ENCODE measurements around the gene SRCAP. TPM values are rescaled to one million over a fixed set of nuclear protein-coding genes. Genes with fewer than 3 reads are reported as not detected.

SRCAP gene
- total RNA-seq, 2 donors from 2014 or later: 27.5 to 30.0 TPM

DNA sequence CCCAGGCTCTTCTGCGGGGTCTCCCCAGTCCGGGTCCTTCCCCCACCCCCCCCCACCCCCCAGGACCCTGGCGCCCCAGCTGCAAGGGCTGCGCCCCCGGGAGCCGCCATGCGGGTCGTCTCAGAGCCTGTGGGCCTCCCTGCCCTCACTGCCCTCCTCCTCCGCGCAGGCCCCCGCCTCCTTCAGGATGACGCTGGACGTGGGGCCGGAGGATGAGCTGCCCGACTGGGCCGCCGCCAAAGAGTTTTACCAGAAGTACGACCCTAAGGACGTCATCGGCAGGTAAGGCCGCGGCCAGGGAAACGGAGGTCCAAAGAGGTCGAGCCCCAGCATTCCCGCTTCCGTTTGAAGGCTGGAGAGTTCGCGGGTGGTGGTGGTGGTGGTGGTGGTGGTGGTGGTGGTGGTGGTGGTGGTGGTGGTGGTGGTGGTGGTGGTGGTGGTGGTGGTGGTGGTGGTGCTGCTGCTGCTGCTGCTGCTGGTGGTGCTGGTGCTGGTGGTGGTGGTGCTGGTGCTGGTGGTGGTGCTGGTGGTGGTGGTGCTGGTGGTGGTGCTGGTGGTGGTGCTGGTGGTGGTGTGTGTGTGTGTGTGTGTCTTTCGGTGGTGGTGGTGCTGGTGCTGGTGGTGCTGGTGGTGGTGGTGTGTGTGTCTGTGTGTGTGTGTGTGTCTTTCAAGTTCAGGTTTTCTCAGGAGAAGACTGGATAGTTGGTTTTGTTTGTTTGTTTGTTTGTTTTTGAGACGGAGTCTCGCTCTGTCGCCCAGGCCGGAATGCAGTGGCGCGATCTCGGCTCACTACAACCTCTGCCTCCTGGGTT is 49.9 kb downstream of the SRCAP start:
- TF ChIP-seq CTCF (IDR thresholded peaks at IDR 0.05) (no peak), POLR2A (IDR thresholded peaks at IDR 0.05) (no peak)
- Histone ChIP-seq H3K9me3 (no peaks in the 10 kb centered on the region), H3K4me1 (peaks cover 12% of the 10 kb centered on the region), H3K4me3 (peak overlapping the region; percentile 57 to 75), H3K36me3 (replicated peaks in 1 of 2; ENCODE audit: insufficient read depth in 1 of 2, low read depth in 2 of 2) (peaks cover 7 to 9% of the 10 kb centered on the region in 2 donors), H3K27me3 (no peaks in the 10 kb centered on the region), H3K27ac (peak overlapping the region in 3 of 4 donors; percentile 56 to 91 (median 81))
- intact Hi-C loops (cut with DNase I): no loop called here
- WGBS, 2 donors: 10 to 28% methylated on average over 14 to 32 of the region's 36 CpGs
- no peak for ATAC-seq
- peak; percentile 35 to 48 (median 42) for DNase-seq

DNA sequence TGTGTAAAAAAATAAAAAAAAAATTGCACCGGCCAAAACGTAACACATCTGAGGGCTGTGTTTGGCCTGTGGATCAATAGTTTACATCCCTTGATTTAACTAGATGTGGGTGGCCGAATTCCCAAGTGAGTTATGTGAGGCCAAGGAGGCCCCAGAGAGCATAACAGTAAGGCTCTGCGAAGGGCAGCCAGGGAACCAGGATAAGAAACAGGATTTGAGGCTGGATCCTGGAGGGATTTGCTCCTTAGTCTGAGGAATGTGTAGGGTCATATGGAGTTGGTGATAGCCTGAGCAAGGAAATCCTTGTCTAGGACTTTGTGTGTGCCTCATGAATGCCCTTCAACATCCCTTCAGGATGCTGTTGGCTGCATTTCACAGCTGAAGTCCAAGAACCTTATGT is 51.2 kb downstream of the SRCAP start:
- no peak for DNase-seq
- WGBS, 2 donors: 74 to 79% methylated on average over 4 of the region's 4 CpGs
- H3K36me3 ChIP-seq (replicated peaks in 1 of 2; ENCODE audit: insufficient read depth in 1 of 2, low read depth in 2 of 2): peaks cover 6 to 9% of the 10 kb centered on the region in 2 donors

DNA sequence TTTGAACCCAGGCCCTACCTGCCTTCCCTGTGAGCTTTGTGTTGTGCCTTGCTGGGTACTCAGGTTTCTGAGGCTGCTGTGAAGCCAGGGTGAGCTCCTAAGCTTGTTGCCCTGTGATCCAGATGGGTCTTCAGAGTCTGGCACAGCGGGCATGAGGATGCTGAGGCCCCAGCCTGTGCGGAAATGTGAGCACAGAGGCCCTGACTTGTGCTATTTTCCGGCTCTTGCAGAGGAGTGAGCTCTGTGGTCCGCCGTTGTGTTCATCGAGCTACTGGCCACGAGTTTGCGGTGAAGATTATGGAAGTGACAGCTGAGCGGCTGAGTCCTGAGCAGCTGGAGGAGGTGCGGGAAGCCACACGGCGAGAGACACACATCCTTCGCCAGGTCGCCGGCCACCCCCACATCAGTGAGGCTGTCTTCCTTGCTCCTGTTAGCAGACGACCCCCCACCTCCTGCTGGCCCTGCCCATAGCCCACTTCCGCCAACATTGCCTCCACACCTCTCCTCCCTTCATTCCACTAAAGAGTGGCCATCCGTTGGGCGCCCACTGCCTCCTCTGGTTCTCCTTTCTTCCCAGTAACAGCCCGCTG is 52.0 kb downstream of the SRCAP start:
- no peak overlapping the region for H3K4me3 ChIP-seq
- 88 to 89% methylated on average over 9 to 20 of the region's 20 CpGs for WGBS, 2 donors

More for the DNA sequence above, 51.2 kb downstream of the SRCAP start:
- TF ChIP-seq POLR2A (IDR thresholded peaks at IDR 0.05): no peak
- no peak for TF ChIP-seq CTCF (IDR thresholded peaks at IDR 0.05)
- no peaks in the 10 kb centered on the region for H3K27me3 ChIP-seq
- H3K27ac ChIP-seq: no peak overlapping the region
- H3K9me3 ChIP-seq: no peaks in the 10 kb centered on the region
- peaks cover 12% of the 10 kb centered on the region for H3K4me1 ChIP-seq
- intact Hi-C loops (cut with DNase I): no loop called here
- ATAC-seq: no peak
- no peak overlapping the region for H3K4me3 ChIP-seq

GRCh38 chr16:30753596-30753995 is 54.6 kb downstream of the SRCAP start:
- Histone ChIP-seq H3K4me3 (no peak overlapping the region), H3K27ac (no peak overlapping the region), H3K27me3 (no peaks in the 10 kb centered on the region), H3K4me1 (peaks cover 6% of the 10 kb centered on the region), H3K36me3 (replicated peaks in 1 of 2; ENCODE audit: insufficient read depth in 1 of 2, low read depth in 2 of 2) (peaks cover 0 to 9% of the 10 kb centered on the region in 2 donors), H3K9me3 (no peaks in the 10 kb centered on the region)
- TF ChIP-seq POLR2A (IDR thresholded peaks at IDR 0.05) (no peak), CTCF (IDR thresholded peaks at IDR 0.05) (no peak)
- WGBS, 2 donors: 70% methylated on average over 4 of the region's 4 CpGs
- intact Hi-C loops (cut with DNase I): no loop called here
- no peak for ATAC-seq
- DNase-seq: no peak

More for the DNA sequence above, 52.0 kb downstream of the SRCAP start:
- no peaks in the 10 kb centered on the region for H3K27me3 ChIP-seq
- H3K4me1 ChIP-seq: peaks cover 12% of the 10 kb centered on the region
- ATAC-seq: no peak
- H3K9me3 ChIP-seq: no peaks in the 10 kb centered on the region
- intact Hi-C loops (cut with DNase I): no loop called here
- H3K36me3 ChIP-seq (replicated peaks in 1 of 2; ENCODE audit: insufficient read depth in 1 of 2, low read depth in 2 of 2): peaks cover 0 to 9% of the 10 kb centered on the region in 2 donors
- no peak for TF ChIP-seq CTCF (IDR thresholded peaks at IDR 0.05)
- TF ChIP-seq POLR2A (IDR thresholded peaks at IDR 0.05): no peak
- no peak overlapping the region for H3K27ac ChIP-seq
- no peak for DNase-seq
